D721Med (cell line): ENCODE results near the gene CCDC57.
"Not testable (repeated sequence)": the region's sequence is repeated elsewhere in the genome, so short reads cannot be mapped to it uniquely, and the experiment has no call there.

Source experiments
- DNase-seq: peaks from one replicate; pipeline ENCODE4 v3.0.0; 2011; ENCODE audit warnings: low spot score; ENCODE audit not compliant: insufficient read length
- FAIRE-seq: peaks from 2 replicates; lab custom pipeline; 2011; peaks lifted over from hg19 to GRCh38; lab: Jason Lieb, UNC
- TF ChIP-seq, protein P1 (sequence below): IDR thresholded peaks from 2 replicates; pipeline ENCODE4 v1.5.1; 2012; ENCODE audit warnings: mild to moderate bottlenecking, control low read depth; ENCODE audit not compliant: insufficient read depth; ENCODE audit errors: missing control alignments

Gene CCDC57

GRCh38 chr17:82217120-82217529 lies 4.5 kb upstream of the CCDC57 start:
- TF ChIP-seq, protein P1, sequence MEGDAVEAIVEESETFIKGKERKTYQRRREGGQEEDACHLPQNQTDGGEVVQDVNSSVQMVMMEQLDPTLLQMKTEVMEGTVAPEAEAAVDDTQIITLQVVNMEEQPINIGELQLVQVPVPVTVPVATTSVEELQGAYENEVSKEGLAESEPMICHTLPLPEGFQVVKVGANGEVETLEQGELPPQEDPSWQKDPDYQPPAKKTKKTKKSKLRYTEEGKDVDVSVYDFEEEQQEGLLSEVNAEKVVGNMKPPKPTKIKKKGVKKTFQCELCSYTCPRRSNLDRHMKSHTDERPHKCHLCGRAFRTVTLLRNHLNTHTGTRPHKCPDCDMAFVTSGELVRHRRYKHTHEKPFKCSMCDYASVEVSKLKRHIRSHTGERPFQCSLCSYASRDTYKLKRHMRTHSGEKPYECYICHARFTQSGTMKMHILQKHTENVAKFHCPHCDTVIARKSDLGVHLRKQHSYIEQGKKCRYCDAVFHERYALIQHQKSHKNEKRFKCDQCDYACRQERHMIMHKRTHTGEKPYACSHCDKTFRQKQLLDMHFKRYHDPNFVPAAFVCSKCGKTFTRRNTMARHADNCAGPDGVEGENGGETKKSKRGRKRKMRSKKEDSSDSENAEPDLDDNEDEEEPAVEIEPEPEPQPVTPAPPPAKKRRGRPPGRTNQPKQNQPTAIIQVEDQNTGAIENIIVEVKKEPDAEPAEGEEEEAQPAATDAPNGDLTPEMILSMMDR: no peak
- FAIRE-seq (no peak), DNase-seq (no peak)

- TF ChIP-seq, protein P1: no peak
- DNase-seq (no peak), FAIRE-seq (no peak)
Measured at GRCh38 chr17:82216301-82217119, 3.9 kb upstream of the CCDC57 start.

DNA sequence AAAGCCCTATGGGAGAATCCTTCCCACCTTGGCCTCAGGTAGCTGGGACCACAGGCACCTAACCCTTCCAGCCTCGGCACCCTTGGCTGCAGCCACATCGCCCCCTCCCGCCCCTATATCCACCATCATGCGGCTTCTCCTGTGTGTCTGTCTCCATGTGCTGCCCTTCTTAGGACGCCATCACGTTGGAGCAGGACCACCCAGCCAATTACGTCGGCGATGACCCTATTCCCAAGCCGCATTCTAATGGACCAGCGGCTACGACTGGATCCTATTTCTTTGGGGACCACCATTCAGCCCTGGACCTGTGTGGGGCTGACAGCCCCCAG lies 3.3 kb upstream of the CCDC57 start:
- TF ChIP-seq, protein P1: no peak
- DNase-seq: no peak
- FAIRE-seq: no peak

DNA sequence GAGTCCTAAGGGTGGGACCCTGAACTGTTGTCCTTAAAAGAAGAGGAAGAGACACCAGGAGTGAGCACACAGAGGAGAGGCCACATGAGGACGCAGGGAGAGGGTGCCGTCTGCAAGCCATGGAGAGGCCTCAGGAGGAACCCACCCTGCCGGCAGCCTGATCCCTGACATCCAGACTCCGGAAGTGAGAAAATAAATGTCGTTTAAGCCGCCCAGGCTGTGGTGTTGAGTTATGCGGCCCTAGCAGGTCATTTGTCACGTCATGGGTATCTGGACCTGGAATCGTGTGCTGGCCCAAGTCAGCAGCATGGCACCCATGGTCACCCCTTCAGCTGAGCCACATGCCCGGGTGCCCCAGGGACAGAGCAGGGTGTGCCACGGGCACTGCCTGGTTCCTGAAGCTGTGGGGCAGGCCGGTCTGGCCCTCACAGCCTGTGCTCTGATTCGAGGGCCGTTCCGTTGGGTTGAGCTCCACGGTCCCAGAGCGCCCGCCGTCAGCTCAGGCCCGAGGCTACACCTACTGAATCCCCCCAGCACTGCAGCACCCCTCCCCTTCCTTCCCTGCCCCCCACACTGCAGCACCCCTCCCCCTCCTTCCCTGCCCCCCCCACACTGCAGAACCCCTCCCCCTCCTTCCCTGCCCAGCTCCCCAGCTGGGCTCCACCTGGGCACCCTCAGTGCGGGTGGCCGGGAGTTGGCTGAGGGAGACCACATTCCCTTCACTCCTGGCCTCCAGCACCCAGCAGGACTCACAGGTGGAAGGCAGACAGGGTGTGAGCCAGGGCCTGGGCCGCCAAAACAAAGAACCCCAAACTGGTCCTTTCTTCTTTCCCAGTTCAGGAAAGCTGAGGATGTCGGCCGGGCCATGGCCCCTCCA lies 2.7 kb upstream of the CCDC57 start:
- TF ChIP-seq, protein P1: no peak
- no peak for DNase-seq
- no peak for FAIRE-seq

DNA sequence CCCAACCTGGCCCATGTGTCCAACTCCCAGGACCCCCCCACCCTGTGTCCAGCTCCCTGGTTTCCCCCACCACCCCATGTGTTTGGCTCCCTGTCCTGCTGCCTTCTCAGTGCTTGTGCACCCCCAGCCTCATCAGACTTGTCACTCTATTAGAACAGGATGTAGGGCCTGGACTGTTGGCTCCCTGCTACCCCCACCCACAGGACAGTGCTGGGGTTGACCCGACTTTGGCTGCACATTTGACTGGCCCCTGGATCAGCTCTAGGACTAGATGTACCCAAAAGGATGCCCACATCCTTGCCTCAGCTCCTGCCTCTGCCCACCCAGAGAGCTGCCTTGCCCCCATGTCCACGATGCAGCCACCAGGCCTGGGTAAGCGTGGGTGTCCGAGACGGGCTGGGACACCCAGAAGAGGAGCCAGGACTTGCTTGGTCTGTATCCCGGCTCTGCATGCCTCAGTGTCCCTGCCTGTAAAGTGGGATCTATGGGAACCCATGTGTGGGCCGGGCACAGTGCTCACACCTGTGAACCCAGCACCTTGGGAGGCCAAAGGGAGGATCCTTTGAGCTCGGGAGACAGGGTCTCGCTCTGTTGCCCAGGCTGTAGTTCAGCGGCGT lies 1.5 kb upstream of the CCDC57 start:
- DNase-seq: no peak
- TF ChIP-seq, protein P1: no peak
- FAIRE-seq: no peak

GRCh38 chr17:82213251-82214011 lies 789 bp upstream of the CCDC57 start:
- DNase-seq (no peak), FAIRE-seq (no peak)
- TF ChIP-seq, protein P1: no peak

- not testable (repeated sequence) for FAIRE-seq, DNase-seq
Measured at GRCh38 chr17:82210655-82211054, 2.0 kb downstream of the CCDC57 start.
